ENCODE measurements around the gene BRSK1.

BRSK1 gene

GRCh38 chr19:55353803-55354697 is 70.3 kb downstream of the BRSK1 start:
- peak; percentile 82 for DNase-seq
- H3K9me3 ChIP-seq: no peaks in the 10 kb centered on the region
- no peak for TF ChIP-seq CTCF (IDR thresholded peaks at IDR 0.05; ENCODE audit: low read depth, low read length)
- H3K4me1 ChIP-seq: no peaks in the 10 kb centered on the region; the same call in 1 of the 2 replicates
- no peaks in the 10 kb centered on the region for H3K36me3 ChIP-seq
- peak overlapping the region; percentile 39 for H3K4me3 ChIP-seq (ENCODE audit: low read depth, low read length)
- peaks cover 42% of the 10 kb centered on the region for H3K27me3 ChIP-seq

- Histone ChIP-seq H3K9me3 (no peaks in the 10 kb centered on the region), H3K4me3 (ENCODE audit: low read depth, low read length) (peak within 1 kb of the TSS; percentile 39), H3K36me3 (no peaks in the 10 kb centered on the region), H3K27me3 (peaks cover 42% of the 10 kb centered on the region), H3K4me1 (no peaks in the 10 kb centered on the region; the same call in 1 of the 2 replicates)
- DNase-seq: no peak
- TF ChIP-seq CTCF (IDR thresholded peaks at IDR 0.05; ENCODE audit: low read depth, low read length): no peak
Observed at GRCh38 chr19:55354698-55355212, 71.0 kb downstream of the BRSK1 start, which contains the start of gene COX6B2. Gene COX6B2 (minus strand): TSS chr19:55354719. CDS start chr19:55354521, 198 bp downstream.

- no peaks in the 10 kb centered on the region for H3K9me3 ChIP-seq
- H3K27me3 ChIP-seq: peaks cover 42% of the 10 kb centered on the region
Observed at GRCh38 chr19:55355213-55355821, 71.5 kb downstream of the BRSK1 start.

GRCh38 chr19:55358493-55358892 is 74.7 kb downstream of the BRSK1 start:
- H3K36me3 ChIP-seq: no peaks in the 10 kb centered on the region
- no peaks in the 10 kb centered on the region; the same call in 1 of the 2 replicates for H3K4me1 ChIP-seq
- DNase-seq: no peak
- H3K9me3 ChIP-seq: no peaks in the 10 kb centered on the region
- no peak overlapping the region for H3K4me3 ChIP-seq (ENCODE audit: low read depth, low read length)
- H3K27me3 ChIP-seq: peaks cover 18% of the 10 kb centered on the region
- no peak for TF ChIP-seq CTCF (IDR thresholded peaks at IDR 0.05; ENCODE audit: low read depth, low read length)

More at GRCh38 chr19:55355213-55355821, 71.5 kb downstream of the BRSK1 start:
- Histone ChIP-seq H3K4me1 (no peaks in the 10 kb centered on the region; the same call in 1 of the 2 replicates), H3K4me3 (ENCODE audit: low read depth, low read length) (no peak overlapping the region), H3K36me3 (no peaks in the 10 kb centered on the region)
- TF ChIP-seq CTCF (IDR thresholded peaks at IDR 0.05; ENCODE audit: low read depth, low read length): no peak
- DNase-seq: no peak

GRCh38 chr19:55358943-55359908 is 75.4 kb downstream of the BRSK1 start:
- TF ChIP-seq CTCF (IDR thresholded peaks at IDR 0.05; ENCODE audit: low read depth, low read length): no peak
- DNase-seq: peak; percentile 67
- H3K27me3 ChIP-seq: peaks cover 15% of the 10 kb centered on the region

More at GRCh38 chr19:55358943-55359908, 75.4 kb downstream of the BRSK1 start:
- Histone ChIP-seq H3K4me3 (ENCODE audit: low read depth, low read length) (no peak overlapping the region), H3K36me3 (no peaks in the 10 kb centered on the region), H3K9me3 (no peaks in the 10 kb centered on the region), H3K4me1 (no peaks in the 10 kb centered on the region; the same call in 1 of the 2 replicates)

Measured in BE2C (cell line).